GM19099 (cell line): Measurements from ENCODE around the gene RHPN2.

Source experiments
- POLR2A ChIP-seq: IDR thresholded peaks from 3 replicates; pipeline ENCODE4 v1.6.1; 2011; ENCODE audit warnings: low read depth; ENCODE audit not compliant: insufficient read length; ENCODE audit errors: extremely low read depth

The RHPN2 gene

DNA sequence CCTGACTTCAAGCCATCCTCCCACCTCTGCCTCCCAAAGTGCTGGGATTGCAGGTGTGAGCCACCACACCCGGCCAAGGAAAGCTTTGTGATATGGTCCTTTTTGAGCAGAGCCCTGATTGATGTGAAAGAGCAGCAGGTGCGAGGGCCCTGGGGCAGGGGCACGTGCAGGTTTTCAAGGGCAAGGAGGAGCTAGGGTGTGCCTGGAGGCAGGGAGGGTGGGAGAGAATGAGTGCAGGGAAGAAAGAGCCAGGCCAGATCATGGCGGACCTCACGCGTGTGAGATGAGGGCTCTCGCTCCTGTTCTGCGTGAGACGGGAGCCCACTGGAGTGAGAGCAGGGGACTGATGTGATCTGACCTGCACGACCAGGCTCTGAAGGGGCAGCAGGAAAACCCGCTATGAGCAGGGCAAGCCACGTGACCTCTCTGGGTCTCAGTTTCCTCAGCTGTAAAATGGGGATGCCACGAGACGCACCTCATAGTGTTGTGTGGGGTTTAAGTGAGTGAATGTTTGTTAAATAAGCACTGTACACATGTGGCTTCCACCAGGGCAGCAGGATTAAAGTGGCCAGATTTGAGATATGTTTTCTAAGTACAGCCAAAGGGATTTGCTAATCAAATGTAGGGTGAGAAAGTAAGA lies 66.9 kb downstream of the RHPN2 start:
- TF ChIP-seq POLR2A: no peak

DNA sequence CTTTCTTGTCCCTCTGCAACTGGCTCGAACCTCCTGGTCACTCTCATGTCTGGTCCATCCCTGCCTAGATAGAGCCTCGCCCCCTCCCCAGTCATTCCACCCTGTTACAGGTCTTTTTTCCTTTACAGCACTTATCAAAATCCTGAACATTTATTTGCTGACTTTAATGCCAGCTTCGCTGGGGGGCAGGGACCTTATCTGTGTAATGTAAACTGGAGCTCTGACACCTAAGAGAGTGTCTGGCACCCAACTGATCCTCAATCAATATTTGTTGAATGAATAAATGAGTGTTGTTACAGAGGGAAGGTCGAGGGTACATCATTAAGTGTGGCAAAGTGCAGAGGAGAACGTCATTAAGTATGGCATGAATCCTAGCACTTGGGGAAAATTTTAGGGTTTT lies 76.0 kb downstream of the RHPN2 start:
- TF ChIP-seq POLR2A: no peak

DNA sequence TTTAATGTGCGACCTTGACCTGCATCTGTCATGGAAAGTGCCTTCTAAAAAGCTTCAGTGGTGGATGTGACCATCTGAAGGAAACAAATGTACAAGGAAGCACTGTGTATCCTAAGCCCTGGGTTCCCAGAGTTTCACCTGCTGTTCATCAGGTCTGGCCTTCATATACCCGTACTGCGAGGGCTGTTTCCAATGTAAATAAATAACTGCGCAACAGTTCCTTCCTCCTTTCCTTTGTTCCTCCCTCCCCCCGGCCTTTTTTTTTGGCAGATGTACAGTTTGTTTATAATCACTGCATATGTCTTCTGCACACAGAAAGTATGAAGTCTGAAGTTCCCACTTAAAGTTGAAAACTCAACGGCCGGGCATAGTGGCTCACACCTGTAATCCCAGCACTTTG lies 87.4 kb downstream of the RHPN2 start:
- TF ChIP-seq POLR2A: no peak

DNA sequence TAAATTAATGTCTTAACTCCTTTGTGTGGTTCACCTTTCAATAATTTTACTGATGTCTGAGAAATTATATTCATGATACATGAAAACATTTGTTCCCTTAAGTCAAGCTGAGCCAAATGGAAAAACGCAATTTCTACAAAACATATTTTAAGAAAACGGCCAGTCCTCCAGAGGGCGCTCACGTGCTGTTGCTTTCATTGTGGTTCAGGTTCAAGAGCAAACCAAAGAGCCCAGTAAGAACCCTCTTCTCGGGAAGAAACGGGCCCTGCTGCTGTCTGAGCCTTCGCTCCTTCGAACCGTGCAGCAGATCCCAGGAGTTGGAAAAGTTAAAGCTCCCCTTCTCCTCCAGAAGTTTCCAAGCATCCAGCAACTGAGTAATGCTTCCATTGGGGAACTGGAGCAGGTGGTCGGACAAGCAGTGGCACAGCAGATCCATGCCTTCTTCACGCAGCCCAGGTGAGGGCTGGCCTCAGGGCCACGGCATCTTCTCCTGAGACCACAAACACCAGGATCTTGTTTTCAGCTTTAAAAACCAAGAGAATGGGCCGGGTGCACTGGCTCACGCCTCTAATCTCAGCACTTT lies 88.4 kb downstream of the RHPN2 start:
- TF ChIP-seq POLR2A: no peak

DNA sequence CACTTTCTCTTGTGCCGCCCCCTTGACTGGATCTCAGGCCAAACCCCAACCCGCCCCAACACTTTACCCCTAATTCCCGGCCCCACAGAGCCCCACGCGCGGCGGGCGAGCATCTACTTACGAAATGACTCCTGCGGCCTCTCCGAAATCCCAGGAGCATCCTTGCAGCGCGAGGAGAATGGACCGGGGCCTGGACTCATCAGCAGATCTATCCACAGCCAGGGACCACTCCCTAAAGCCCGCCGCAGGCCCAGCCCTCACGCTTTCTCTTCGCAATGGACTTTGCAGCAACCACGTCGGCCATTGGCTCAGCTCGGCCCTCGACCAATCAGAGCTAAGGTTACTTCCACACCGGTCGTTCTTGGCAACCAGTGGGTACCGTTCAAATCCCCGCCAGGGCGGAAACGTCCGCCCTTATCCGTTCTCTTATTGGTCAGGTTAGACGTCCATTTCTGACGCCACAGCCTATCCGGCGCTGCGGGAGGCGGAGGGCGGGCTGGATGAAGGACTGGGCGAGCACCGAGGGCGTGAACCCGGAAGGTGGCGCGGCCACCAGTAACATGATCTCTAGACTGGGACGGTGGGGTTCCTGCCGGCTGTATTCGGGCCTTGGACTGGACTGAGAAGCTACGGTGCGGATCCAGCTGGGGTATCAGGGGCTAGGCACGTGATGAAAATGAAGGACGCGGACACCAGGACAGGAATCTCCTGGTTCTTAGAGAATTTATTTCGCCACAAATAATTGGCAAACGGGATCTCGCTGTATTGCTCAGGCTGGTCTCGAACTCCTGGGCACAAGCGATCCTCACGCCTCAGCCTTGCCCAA lies 92.8 kb downstream of the RHPN2 start, which contains the start of the genes CEP89 and FAAP24:
TSS of gene CEP89 (minus strand) at position 244 of the 826 bp plus-strand sequence. CDS start at position 160, 84 bp downstream.
TSS of gene FAAP24 (plus strand) at position 528 of the 826 bp plus-strand sequence. CDS start 955 bp downstream, outside the sequence.
- TF ChIP-seq POLR2A: peak; percentile 80

DNA sequence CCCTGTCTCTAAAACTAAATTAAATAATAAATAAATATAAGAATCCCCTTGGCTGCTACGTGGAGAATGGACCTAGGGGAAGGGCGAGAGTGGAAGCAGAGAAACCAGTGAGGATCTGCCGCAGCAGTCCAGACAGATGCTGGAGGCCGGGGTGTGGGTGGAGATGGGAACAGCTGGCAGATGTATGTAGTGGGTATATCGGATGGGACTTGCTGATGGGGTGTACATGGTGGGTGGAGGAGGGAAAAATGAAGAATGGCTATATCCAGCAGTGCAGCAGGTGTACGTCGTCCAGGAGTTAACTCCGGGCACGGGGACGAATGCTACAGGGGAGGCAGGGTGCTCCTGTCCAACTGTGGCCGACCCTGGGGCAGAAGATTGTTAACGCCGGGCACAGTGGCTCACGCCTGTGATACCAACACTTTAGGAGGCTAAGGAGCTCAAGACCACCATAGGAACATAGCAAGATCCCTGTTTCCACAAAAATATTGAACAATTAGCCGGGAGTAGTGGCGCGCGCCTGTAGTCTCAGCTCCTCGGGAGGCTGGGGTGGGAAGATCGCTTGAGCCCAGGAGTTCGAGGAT lies 93.6 kb downstream of the RHPN2 start:
- TF ChIP-seq POLR2A: no peak

DNA sequence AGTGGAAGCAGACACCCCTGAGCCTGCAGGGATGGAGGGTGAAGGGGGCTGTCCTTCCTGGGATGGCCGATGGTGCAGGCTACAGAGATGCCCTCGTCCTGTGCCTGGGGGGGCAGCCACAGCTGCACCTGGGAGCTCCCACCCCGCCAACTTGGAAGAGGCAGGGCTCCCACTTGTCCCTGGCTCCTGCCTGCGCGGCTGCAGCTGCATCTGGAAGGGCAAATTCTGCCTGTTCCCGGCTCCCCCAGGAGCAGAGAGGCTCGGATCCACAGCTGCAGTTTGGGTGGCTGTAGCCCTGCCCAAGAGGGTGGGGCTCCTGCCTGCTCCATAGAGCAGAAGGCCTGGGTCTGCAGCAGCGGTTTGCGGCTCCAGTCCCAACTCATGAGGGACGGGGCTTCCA lies 95.1 kb downstream of the RHPN2 start:
- TF ChIP-seq POLR2A: no peak

DNA sequence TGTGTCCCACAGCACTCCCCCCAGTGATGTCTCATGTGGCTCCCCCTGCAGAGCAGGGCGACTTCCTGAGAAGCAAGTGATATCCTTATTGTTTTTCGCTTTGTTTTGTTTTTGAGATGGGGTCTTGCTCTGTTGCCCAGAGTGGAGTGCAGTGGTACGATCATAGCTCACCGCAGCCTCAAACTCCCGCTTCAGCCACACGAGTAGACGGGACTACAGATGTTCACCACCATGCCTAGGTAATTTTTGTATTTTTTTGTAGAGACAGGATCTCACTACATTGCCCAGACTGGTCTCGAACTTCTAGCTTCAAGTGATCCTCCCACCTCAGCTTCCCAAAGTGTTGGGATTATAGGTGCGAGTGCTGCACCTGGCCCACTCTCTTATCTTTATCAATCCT lies 97.9 kb downstream of the RHPN2 start:
- TF ChIP-seq POLR2A: no peak

DNA sequence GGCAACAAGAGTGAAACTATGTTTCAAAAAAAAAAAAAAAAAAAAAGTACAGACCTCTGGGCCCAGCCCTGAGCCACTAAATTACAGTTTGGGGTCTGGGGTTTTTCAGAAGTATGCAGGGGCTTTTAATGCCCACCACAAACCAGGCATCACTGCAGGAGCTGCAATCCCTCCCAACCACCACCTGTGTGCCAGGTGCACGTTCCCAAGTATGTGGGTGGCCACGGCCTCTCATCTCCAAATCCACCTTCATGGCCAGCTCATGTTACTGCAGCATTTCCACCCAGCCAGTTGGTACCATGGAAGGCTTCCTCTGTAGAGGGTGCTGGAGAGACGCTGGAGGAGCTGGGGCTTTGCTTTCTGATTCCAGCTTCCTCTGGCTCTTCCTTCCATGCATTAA lies 119.4 kb downstream of the RHPN2 start:
- TF ChIP-seq POLR2A: no peak

DNA sequence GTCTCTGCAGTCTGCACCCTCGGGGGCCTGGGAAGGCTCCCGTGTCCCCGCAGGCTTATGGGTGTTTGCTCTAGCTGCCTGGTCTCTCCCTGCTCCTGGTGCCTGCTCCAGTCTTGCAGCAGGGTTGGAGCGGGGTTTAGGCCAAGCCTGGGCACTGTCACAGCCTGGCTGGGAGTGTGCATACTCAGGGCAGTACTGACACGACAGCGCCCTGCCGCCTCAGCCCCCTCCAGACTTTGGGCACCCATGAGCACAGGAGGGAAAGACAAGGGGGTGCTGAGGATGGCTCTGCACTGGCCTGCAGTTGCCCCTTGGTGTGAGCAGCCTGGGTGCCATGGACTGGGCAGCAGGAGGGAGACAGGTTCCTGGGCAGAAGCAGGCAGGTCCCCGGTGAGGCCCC lies 128.6 kb downstream of the RHPN2 start:
- TF ChIP-seq POLR2A: no peak

DNA sequence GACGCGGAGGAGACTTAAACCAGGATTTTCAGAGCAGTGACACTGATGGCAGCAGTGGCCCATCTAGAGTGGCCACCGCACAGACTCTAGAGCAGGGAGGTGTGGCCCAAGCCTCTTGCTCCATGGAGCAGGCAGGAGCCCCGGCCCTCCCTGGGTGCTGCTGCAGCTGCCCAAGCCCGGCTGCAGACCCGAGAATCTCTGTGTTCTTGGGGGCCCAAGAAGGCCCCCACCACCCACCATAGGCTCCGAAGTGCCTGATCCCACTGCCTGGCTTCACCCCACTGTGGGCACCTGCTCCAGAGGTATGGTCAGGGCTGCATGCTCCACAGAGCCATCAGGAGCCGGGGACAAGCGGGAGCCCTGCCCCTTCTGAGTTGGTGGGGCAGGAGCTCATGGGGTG lies 129.1 kb downstream of the RHPN2 start:
- no peak for TF ChIP-seq POLR2A

DNA sequence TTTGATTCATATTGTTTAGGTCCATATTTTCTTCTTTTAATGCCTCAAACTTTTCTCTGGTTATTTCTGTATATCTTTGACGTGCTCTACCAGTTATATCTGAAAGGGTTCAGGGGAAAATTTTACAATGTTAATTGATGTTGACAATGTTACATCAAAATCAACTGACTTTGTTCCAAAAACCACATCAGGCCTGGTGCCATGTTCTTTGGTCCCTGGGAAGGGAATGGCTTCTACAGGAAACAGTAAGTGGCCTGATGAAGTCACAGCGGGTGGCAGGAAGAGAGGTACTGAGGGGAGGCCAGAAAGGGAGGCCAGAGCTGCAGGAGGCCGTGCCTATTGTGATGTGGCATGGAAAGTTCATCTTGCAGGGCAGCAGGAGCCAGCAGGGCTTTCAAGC lies 131.1 kb downstream of the RHPN2 start:
- TF ChIP-seq POLR2A: no peak

DNA sequence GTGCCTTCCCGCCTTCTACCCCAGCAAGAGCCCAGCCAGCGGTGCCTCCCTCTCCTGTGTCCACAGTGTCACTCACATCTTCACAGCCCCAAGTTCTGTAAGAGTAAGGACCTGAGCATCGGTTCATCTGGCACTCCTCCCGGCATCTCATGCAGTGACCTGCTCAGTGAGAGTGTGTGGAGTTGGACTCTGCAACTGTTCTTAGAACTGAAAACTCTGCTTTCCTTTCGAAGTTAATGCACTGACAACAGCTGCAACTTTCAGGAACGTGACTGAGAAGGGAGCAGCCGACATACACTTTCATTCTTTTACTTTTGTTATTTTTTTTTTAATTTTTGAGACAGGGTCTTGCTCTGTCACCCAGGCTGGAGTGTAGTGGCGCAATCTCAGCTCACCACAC lies 134.1 kb downstream of the RHPN2 start:
- no peak for TF ChIP-seq POLR2A

DNA sequence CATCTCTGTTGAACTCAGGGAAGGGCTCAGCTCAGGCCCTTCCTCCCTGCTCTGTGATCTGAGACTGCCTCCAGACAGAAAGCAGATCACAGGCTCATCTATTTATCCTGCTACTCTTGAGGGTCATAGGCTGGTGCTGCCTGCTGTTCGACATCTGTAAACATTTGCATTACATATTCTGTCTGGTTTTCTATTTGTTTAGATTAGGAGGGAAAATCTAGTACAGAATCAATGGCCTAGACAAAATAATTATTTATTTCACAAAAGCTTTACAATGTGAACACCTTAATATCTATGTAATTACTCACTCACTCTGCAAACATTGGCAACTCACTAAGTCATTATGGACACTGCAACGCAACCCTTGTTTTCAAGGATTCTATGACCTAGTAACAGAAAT lies 135.9 kb downstream of the RHPN2 start:
- TF ChIP-seq POLR2A: no peak
